HepG2 (cell line): ENCODE results near the gene CDC20. TPM values are rescaled to one million over a fixed set of nuclear protein-coding genes. Genes with fewer than 3 reads are reported as not detected.

Experiments used
- EED ChIP-seq: sonication (generic); formaldehyde crosslinking; IDR thresholded peaks from 2 replicates; pipeline ENCODE4 v1.5.0; 2020; ENCODE audit warnings: mild to moderate bottlenecking, missing genetic modification reagents
- GLMP ChIP-seq: sonication (generic); formaldehyde crosslinking; IDR thresholded peaks from 2 replicates; pipeline ENCODE4 v1.9.0; 2021; ENCODE audit warnings: missing genetic modification reagents, mild to moderate bottlenecking, borderline replicate concordance
- KAT7 ChIP-seq: IDR thresholded peaks from 2 replicates; pipeline ENCODE4 v1.6.1; 2018; ENCODE audit warnings: borderline replicate concordance, missing compliant biosample characterization
- KLF9 ChIP-seq: IDR thresholded peaks from 2 replicates; pipeline ENCODE4 v1.6.1; 2016; ENCODE audit warnings: low read depth
- MED8 ChIP-seq: sonication (generic); formaldehyde crosslinking; IDR thresholded peaks from 2 replicates; pipeline ENCODE4 v1.8.1; 2023; ENCODE audit warnings: mild to moderate bottlenecking, missing genetic modification reagents; ENCODE audit not compliant: insufficient replicate concordance
- MTA1 ChIP-seq: sonication (generic); formaldehyde crosslinking; IDR thresholded peaks from 2 replicates; pipeline ENCODE4 v1.4.0; 2020; ENCODE audit warnings: missing genetic modification reagents, mild to moderate bottlenecking, borderline replicate concordance
- RAD51 ChIP-seq: fragments of 450-650 bp; IDR thresholded peaks from 2 replicates; pipeline ENCODE4 v1.6.1; 2016; ENCODE audit warnings: borderline replicate concordance
- RFXAP ChIP-seq: sonication (generic); formaldehyde crosslinking; IDR thresholded peaks from 2 replicates; pipeline ENCODE4 v1.4.0; 2020; ENCODE audit warnings: missing genetic modification reagents, borderline replicate concordance
- SCMH1 ChIP-seq: sonication (generic); formaldehyde crosslinking; IDR thresholded peaks from 2 replicates; pipeline ENCODE4 v1.9.0; 2021; ENCODE audit warnings: missing genetic modification reagents, mild to moderate bottlenecking, borderline replicate concordance
- SKI ChIP-seq: fragments of 450-650 bp; IDR thresholded peaks from one replicate; pipeline ENCODE4 v1.6.1; 2018; ENCODE audit warnings: mild to moderate bottlenecking; ENCODE audit not compliant: partially characterized antibody
- TBL1XR1 ChIP-seq: fragments of 150-350 bp; IDR thresholded peaks from 2 replicates; pipeline ENCODE4 v1.6.1; 2014; ENCODE audit warnings: borderline replicate concordance, low read length; ENCODE audit not compliant: partially characterized antibody
- THAP9 ChIP-seq: sonication (generic); formaldehyde crosslinking; IDR thresholded peaks from 2 replicates; pipeline ENCODE4; 2020; ENCODE audit warnings: missing genetic modification reagents, mild to moderate bottlenecking, borderline replicate concordance
- YEATS4 ChIP-seq: sonication (generic); formaldehyde crosslinking; IDR thresholded peaks from 2 replicates; pipeline ENCODE4 v1.4.0; 2020; ENCODE audit warnings: missing genetic modification reagents, borderline replicate concordance
- ZBTB2 ChIP-seq: sonication (generic); formaldehyde crosslinking; IDR thresholded peaks from 2 replicates; pipeline ENCODE4 v1.8.0; 2022; ENCODE audit warnings: low read depth, missing genetic modification reagents
- ZMAT5 ChIP-seq: sonication (generic); formaldehyde crosslinking; IDR thresholded peaks from 2 replicates; pipeline ENCODE4 v1.5.0; 2020; ENCODE audit warnings: mild to moderate bottlenecking, low read depth, missing genetic modification reagents, borderline replicate concordance
- ZNF235 ChIP-seq: sonication (generic); formaldehyde crosslinking; IDR thresholded peaks from 2 replicates; pipeline ENCODE4 v1.8.1; 2023; ENCODE audit warnings: mild to moderate bottlenecking, missing genetic modification reagents, borderline replicate concordance
- ZNF564 ChIP-seq: sonication (generic); formaldehyde crosslinking; IDR thresholded peaks from 2 replicates; pipeline ENCODE4 v1.8.1; 2023; ENCODE audit warnings: mild to moderate bottlenecking, missing genetic modification reagents
- ZNF576 ChIP-seq: sonication (generic); formaldehyde crosslinking; IDR thresholded peaks from 2 replicates; pipeline ENCODE4 v1.4.0; 2020; ENCODE audit warnings: mild to moderate bottlenecking, missing genetic modification reagents
- ZNF770 ChIP-seq: sonication (generic); formaldehyde crosslinking; IDR thresholded peaks from 2 replicates; pipeline ENCODE4 v1.5.0; 2020; ENCODE audit warnings: mild to moderate bottlenecking, missing genetic modification reagents
- polyA plus RNA-seq, 8 experiments: library from polyadenylated mRNA; depleted of rRNA in 3 of 8; stranded (reverse) in 7 of 8; unstranded in 1 of 8; fragments of >200 nt; fragmentation: Illumina TruSeq in 4 of 8; extraction: Trizol in 4 of 8; gene quantifications; 2 replicates each; pipeline versions ENCODE4 v1.2.1 to v1.2.3, GENCODE V29; 2011 to 2016; ENCODE audit warnings: low read depth in 4 of 8, missing spikeins in 1 of 8, mixed read lengths in 1 of 8; ENCODE audit not compliant: insufficient read depth in 1 of 8
- total RNA-seq, 5 experiments: library from RNA; depleted of rRNA; stranded (reverse); fragments of >200 nt; fragmentation: Illumina TruSeq; extraction: Trizol; gene quantifications; 2 replicates each; pipeline ENCODE4 v1.2.3, GENCODE V29; 2016; ENCODE audit warnings: low read depth in 1 of 5

The CDC20 gene
- total and polyA plus RNA-seq, 2 of the 13 experiments (the other 11 are each of a cell fraction or from before 2014, with no cell fraction given): 57.9 to 90.0 TPM

- TF ChIP-seq THAP9 (peak; percentile 84; the same call in 1 of the 2 replicates), KLF9 (CRISPR knock-in tag) (no peak), YEATS4 (CRISPR knock-in tag) (peak; percentile 97), ZNF564 (peak; percentile 24; the same call in 1 of the 2 replicates), ZBTB2 (CRISPR knock-in tag) (0 out of 2 replicates have a peak, but pooled peaks have one; percentile 61), RFXAP (CRISPR knock-in tag) (no peak; the same call in 1 of the 2 replicates), MTA1 (CRISPR knock-in tag) (no peak), ZNF235 (CRISPR knock-in tag) (peak; percentile 81; the same call in 1 of the 2 replicates), ZNF770 (peak; percentile 61), SCMH1 (no peak), KAT7 (CRISPR knock-in tag) (peak; percentile 71; the same call in 1 of the 2 replicates), TBL1XR1 (no peak), RAD51 (no peak), MED8 (CRISPR knock-in tag) (peak; percentile 72), EED (peak; percentile 37; the same call in 1 of the 2 replicates), ZNF576 (CRISPR knock-in tag) (no peak), ZMAT5 (CRISPR knock-in tag) (no peak), GLMP (no peak), SKI (no peak)
These were observed 30.8 kb downstream of the CDC20 start, which contains the start of the genes MED8 and SZT2 (continued) for GRCh38 chr1:43389326-43390313.
